Uterus (tissue), 4 donors: ENCODE data around the gene KICS2. TPM values are rescaled to one million over a fixed set of nuclear protein-coding genes. Genes with fewer than 3 reads are reported as not detected.

Source experiments
- DNase-seq, 2 donors: peaks; one replicate each; pipeline ENCODE4 v3.0.0-alpha.2; 2019 to 2020
- H3K27ac ChIP-seq, 2 donors: fragments of 200-600 bp; sonication (generic); 1 replicate in 1 of 2; 2 replicates in 1 of 2; pipeline ENCODE4 v1.5.1; 2016 to 2018
- H3K27me3 ChIP-seq, 2 donors: fragments of 200-600 bp; sonication (generic); one replicate each; pipeline ENCODE4 v1.5.1; 2018 to 2019; ENCODE audit warnings: control low read depth in 1 of 2
- H3K36me3 ChIP-seq, 2 donors: fragments of 200-600 bp; sonication (generic); one replicate each; pipeline ENCODE4 v1.5.1; 2019; ENCODE audit warnings: control low read depth in 1 of 2
- H3K4me1 ChIP-seq, 2 donors: fragments of 200-600 bp; sonication (generic); one replicate each; pipeline ENCODE4 v1.5.1; 2018 to 2019; ENCODE audit warnings: control low read depth in 1 of 2
- H3K4me3 ChIP-seq, 2 donors: fragments of 200-600 bp; sonication (generic); 1 replicate in 1 of 2; 2 replicates in 1 of 2; pipeline ENCODE4 v1.5.1; 2018 to 2019; ENCODE audit warnings: mild to moderate bottlenecking in 1 of 2
- H3K9me3 ChIP-seq, 2 donors: fragments of 200-600 bp; sonication (generic); one replicate each; pipeline ENCODE4 v1.5.1; 2019; ENCODE audit warnings: control low read depth in 1 of 2
- CTCF ChIP-seq, 4 experiments: fragments of 200-600 bp in 2 of 4; fragments of 450-650 bp in 2 of 4; sonication (generic) in 2 of 4; IDR thresholded peaks; one replicate each; pipeline ENCODE4 v1.5.1; 2016 to 2019; ENCODE audit warnings: antibody characterized with exemption in 4 of 4, mild to moderate bottlenecking in 2 of 4, moderate library complexity in 1 of 4
- POLR2A ChIP-seq, 2 donors: fragments of 450-650 bp; IDR thresholded peaks; one replicate each; pipeline ENCODE4 v1.6.1; 2016; ENCODE audit warnings: antibody characterized with exemption in 2 of 2, mild to moderate bottlenecking in 1 of 2, moderate library complexity in 1 of 2
- intact Hi-C: fragments of 100-400 bp; cut with DNase I; formaldehyde crosslinking; loops from one replicate; pipeline ENCODE4 v1.15.1; 2023; ENCODE audit warnings: low total_unique reads
- total RNA-seq, 4 donors: library from RNA; depleted of rRNA in 3 of 4; stranded (reverse); fragments of >200 nt in 3 of 4; gene quantifications; one replicate each; pipeline versions ENCODE4 v1.1.0 to v1.2.4, GENCODE V29; 2014 to 2023
- donor health status: DM: yes; HTN: yes; CAD: no.

Gene KICS2
- total RNA-seq, 4 donors from 2014 or later, result 0.51 to 9.0 (median 6.6) TPM

GRCh38 chr12:64187794-64188193 lies 34.3 kb downstream of the KICS2 start:
- Histone ChIP-seq H3K4me1 (no peaks in the 10 kb centered on the region), H3K27me3 (no peaks in the 10 kb centered on the region), H3K9me3 (no peaks in the 10 kb centered on the region), H3K4me3 (no peak overlapping the region), H3K27ac (no peak overlapping the region), H3K36me3 (no peaks in the 10 kb centered on the region)
- no peak for TF ChIP-seq CTCF (IDR thresholded peaks at IDR 0.05)
- no peak for TF ChIP-seq POLR2A (IDR thresholded peaks at IDR 0.05)
- intact Hi-C loops, result no loop called here
- DNase-seq, result no peak

- intact Hi-C loops, result no loop called here
- no peaks in the 10 kb centered on the region for H3K27me3 ChIP-seq
- TF ChIP-seq POLR2A (IDR thresholded peaks at IDR 0.05) (no peak), CTCF (IDR thresholded peaks at IDR 0.05) (no peak)
- no peaks in the 10 kb centered on the region for H3K4me1 ChIP-seq
- H3K27ac ChIP-seq, result no peak overlapping the region
- H3K9me3 ChIP-seq, result no peaks in the 10 kb centered on the region
- no peak overlapping the region for H3K4me3 ChIP-seq
- no peak for DNase-seq
- no peaks in the 10 kb centered on the region for H3K36me3 ChIP-seq
Measured at GRCh38 chr12:64187370-64187769, 34.7 kb downstream of the KICS2 start.

- Histone ChIP-seq H3K9me3 (no peaks in the 10 kb centered on the region), H3K27me3 (no peaks in the 10 kb centered on the region), H3K4me3 (no peak overlapping the region), H3K4me1 (no peaks in the 10 kb centered on the region), H3K36me3 (no peaks in the 10 kb centered on the region), H3K27ac (no peak overlapping the region)
- TF ChIP-seq CTCF (IDR thresholded peaks at IDR 0.05), result no peak
- TF ChIP-seq POLR2A (IDR thresholded peaks at IDR 0.05), result no peak
- no peak for DNase-seq
- intact Hi-C loops, result no loop called here
Measured at GRCh38 chr12:64186789-64187188, 35.3 kb downstream of the KICS2 start.

GRCh38 chr12:64184216-64184615 lies 37.9 kb downstream of the KICS2 start:
- TF ChIP-seq POLR2A (IDR thresholded peaks at IDR 0.05) (no peak), CTCF (IDR thresholded peaks at IDR 0.05) (no peak)
- intact Hi-C loops, result no loop called here
- no peaks in the 10 kb centered on the region for H3K9me3 ChIP-seq

GRCh38 chr12:64181430-64182291 lies 40.4 kb downstream of the KICS2 start:
- Histone ChIP-seq H3K27ac (peak overlapping the region; percentile 54 to 62), H3K36me3 (no peaks in the 10 kb centered on the region), H3K4me1 (no peaks in the 10 kb centered on the region), H3K9me3 (no peaks in the 10 kb centered on the region), H3K27me3 (no peaks in the 10 kb centered on the region), H3K4me3 (no peak overlapping the region)
- DNase-seq, result peak; percentile 45 to 67
- intact Hi-C loops, result loop anchor here (2.0 kb wide), 1 partner anchor 337 kb away; the partner anchor contains the start of gene SRGAP1
- TF ChIP-seq CTCF (IDR thresholded peaks at IDR 0.05) (peak; percentile 57 to 77 (median 72)), POLR2A (IDR thresholded peaks at IDR 0.05) (no peak)

More at GRCh38 chr12:64184216-64184615, 37.9 kb downstream of the KICS2 start:
- H3K4me3 ChIP-seq, result no peak overlapping the region
- H3K27ac ChIP-seq, result no peak overlapping the region
- no peaks in the 10 kb centered on the region for H3K36me3 ChIP-seq
- no peak for DNase-seq
- H3K27me3 ChIP-seq, result no peaks in the 10 kb centered on the region
- H3K4me1 ChIP-seq, result no peaks in the 10 kb centered on the region
